GM19372 (cell line): Measurements from ENCODE around the gene PLA2G2A.
"Not testable (repeated sequence)": the region's sequence is repeated elsewhere in the genome, so short reads cannot be mapped to it uniquely, and the experiment has no call there.

Source experiments
- ATAC-seq: cut with Tn5 transposase; IDR thresholded peaks from one replicate; pipeline ENCODE4 v1.9.1; 2021; ENCODE audit warnings: mild to moderate bottlenecking, low read depth, moderate library complexity; ENCODE audit not compliant: unreplicated experiment

Gene PLA2G2A, protein sequence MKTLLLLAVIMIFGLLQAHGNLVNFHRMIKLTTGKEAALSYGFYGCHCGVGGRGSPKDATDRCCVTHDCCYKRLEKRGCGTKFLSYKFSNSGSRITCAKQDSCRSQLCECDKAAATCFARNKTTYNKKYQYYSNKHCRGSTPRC

DNA sequence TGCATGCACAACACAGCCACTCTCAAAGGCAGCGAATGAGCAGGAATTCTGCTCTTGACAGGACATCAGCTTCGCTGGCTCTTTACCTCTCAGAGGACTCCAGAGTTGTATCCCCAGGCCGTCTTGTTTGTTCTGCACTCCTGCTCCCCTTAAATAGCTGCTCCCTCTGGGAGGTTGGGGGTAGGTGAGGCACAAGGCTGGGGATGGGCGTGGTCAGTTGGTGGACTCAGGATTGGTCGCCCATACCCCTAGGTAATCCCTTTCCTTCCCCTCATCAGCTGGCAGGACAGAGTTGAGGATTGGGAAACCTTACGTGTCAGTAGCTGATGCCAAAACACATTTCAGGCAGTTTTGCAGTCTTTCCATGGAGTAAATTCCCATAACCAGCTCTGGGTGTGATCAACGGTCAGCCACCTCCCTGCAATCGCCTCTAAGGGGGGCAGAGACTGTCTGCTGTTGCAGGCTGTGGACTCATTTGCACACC is at the start of gene PLA2G2A:
Gene PLA2G2A, minus strand, starts transcription at position 125 of the 484 bp plus-strand sequence. CDS start 845 bp downstream, outside the sequence.
- ATAC-seq = no peak

DNA sequence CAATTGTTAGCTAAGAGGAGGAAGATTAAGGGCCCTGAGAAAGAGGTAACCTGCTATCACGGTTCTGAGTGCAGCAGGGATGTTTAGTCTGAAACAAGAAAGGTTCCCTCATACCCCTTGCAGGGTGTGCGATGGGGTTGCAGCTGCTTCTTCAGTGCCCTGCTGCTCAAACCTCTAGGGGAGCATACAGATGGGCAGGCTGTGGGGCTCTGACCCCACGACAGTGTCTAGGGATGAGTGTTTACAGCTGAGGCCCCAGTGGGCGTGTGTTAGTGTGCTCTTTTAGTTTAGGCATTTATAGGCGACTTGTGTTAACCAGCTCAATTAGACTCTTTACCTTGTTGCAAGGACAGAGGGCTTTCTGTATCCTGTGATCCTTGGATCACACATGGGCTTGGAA is 49.3 kb upstream of the PLA2G2A start:
- ATAC-seq = no peak

- ATAC-seq = no peak
These were observed 48.7 kb upstream of the PLA2G2A start for GRCh38 chr1:20028125-20028524.

- ATAC-seq = no peak
These were observed 38.3 kb upstream of the PLA2G2A start for GRCh38 chr1:20017741-20018140.

GRCh38 chr1:20014153-20014552 is 34.7 kb upstream of the PLA2G2A start:
- no peak for ATAC-seq

GRCh38 chr1:20010016-20010415 is 30.6 kb upstream of the PLA2G2A start:
- ATAC-seq = no peak

DNA sequence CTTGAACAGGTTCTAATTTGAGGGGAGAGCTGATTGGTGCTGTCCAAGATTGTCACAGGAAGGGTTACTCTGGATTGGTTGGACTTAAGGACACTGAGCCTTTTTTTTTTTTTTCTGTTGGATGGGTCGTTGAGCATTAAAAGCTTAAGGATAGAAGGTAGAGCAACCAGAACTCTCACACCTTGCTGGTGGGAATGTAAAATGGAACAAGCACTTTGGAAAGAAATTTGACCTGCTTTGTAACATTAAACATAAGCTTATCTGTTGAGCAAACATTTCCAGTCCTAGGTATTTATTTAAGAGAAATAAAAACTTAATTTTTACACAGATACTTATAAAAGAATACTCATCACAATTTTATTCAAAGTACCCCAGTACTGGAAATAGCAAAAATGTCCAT is 29.8 kb upstream of the PLA2G2A start:
- no peak for ATAC-seq

DNA sequence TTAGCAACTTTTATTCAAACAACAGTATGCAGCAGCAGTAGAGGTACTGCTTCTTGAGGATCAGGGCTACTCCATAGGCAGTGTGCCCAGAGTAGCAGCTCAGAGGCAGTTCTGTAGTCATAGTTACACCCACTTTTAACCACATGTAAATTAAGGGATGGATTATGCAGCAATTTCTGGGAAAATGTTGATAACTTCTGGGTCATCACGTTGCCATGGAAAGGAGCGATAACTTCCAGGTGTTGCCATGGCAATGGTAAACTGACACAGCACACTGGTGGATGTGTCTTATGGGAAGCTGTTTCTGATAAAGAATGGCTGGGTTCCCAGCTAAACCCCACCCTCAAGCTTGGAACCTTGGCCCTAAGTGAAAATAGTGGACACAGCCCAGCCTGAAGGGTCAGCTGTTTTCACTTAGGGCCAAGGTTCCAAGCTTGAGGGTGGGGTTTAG is 29.0 kb upstream of the PLA2G2A start:
- no peak for ATAC-seq

DNA sequence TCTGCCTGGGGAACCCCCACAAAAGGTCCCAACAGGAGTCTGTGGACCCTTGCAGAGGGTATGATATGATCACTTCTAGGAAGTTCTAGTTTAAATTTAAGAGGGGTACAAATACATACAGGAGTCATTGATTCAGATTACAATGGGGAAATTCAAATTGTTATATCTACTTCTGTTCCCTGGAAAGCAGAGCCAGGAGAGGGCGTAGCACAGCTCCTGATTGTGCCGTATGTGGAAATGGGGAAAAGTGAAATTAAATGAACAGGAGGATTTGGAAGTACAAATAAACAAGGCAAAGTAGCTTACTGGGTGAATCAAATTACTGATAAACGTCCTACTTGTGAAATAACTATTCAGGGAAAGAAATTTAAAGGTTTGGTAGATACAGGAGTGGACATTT is 19.4 kb upstream of the PLA2G2A start:
- not testable (repeated sequence) for ATAC-seq

GRCh38 chr1:19990689-19991088 is 11.3 kb upstream of the PLA2G2A start:
- ATAC-seq = no peak

- not testable (repeated sequence) for ATAC-seq
These were observed 10.8 kb upstream of the PLA2G2A start for GRCh38 chr1:19990182-19990582.

DNA sequence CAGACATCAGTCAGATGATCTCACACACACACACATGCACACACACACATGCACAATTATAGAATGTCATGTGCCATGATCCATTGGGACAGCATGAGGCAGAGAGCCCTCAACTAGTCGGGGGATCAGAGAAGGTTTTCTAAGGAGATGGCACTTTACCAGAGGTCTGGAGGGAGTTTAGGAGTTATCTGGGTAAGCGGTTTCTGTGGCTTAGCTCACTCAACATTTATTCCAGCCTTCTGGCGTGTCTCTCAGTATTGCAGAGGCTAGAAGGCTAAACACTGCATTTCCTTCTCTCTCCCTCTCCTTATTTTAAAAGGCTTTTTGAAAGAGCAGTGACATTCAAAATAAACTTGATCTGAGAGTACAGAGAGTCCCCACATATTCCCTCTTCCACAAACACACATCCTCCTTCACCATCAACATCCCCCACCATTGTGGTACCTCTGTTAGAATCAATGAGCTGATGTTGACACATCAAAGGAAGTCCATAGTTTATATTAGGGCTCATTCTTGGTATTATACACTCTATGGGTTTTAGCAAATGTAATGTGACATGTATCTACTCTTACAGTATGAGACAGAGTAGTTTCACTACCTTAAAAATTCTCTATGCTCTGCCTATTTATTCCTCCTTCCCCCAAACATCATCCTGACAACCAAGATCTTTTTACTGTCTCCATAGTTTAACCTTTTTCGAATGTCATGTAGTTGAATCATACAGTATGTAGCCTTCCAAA is 9.0 kb upstream of the PLA2G2A start:
- no peak for ATAC-seq

- no peak for ATAC-seq
These were observed 8.3 kb upstream of the PLA2G2A start for GRCh38 chr1:19987719-19988118.

DNA sequence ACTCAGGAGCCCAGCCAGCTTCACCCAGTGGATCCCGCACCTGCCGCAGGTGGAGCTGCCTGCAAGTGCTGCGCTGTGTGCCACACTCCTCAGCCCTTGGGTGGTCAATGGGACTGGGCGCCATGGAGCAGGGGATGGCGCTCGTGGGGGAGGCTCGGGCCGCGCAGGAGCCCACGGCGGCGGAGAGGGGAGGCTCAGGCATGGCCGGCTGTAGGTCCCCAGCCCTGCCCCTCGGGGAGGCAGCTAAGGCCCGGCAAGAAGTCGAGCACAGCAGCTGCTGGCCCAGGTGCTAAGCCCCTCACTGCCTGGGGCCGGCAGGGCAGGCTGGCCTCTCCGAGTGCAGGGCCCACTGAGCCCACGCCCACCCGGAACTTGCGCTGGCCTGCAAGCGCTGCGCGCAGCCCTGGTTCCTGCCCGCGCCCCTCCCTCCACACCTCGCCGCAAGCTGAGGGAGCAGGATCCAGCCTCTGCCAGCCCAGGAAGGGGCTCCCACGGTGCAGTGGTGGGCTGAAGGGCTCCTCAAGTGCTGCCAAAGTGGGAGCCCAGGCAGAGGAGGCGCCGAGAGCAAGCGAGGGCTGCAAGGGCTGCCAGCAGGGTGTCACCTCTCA is 5.1 kb upstream of the PLA2G2A start:
- ATAC-seq = not testable (repeated sequence)

GRCh38 chr1:19981507-19982312 is 2.3 kb upstream of the PLA2G2A start:
- ATAC-seq = no peak

GRCh38 chr1:19981170-19981506 is 1.7 kb upstream of the PLA2G2A start:
- no peak for ATAC-seq

GRCh38 chr1:19980314-19980713 is 896 bp upstream of the PLA2G2A start:
- no peak for ATAC-seq

GRCh38 chr1:19978143-19978542 is 1.3 kb downstream of the PLA2G2A start:
- no peak for ATAC-seq

- no peak for ATAC-seq
These were observed 3.0 kb downstream of the PLA2G2A start for GRCh38 chr1:19976317-19977003.

- ATAC-seq = no peak
These were observed 3.8 kb downstream of the PLA2G2A start for GRCh38 chr1:19975423-19976193.
